ENCODE results near the gene CORO2A. TPM values are rescaled to one million over a fixed set of nuclear protein-coding genes. Genes with fewer than 3 reads are reported as not detected.
"Not testable (repeated sequence)": the region's sequence is repeated elsewhere in the genome, so short reads cannot be mapped to it uniquely, and the experiment has no call there.

Gene CORO2A
- total RNA-seq, 1 experiment from 2014 or later = 12.5 TPM

- DNase-seq (ENCODE audit: low read depth) = peak; percentile 39
Measured at GRCh38 chr9:98191671-98192502, 550 bp downstream of the CORO2A start.

- DNase-seq (ENCODE audit: low read depth) = no peak
Measured at GRCh38 chr9:98191181-98191608, 1.2 kb downstream of the CORO2A start.

GRCh38 chr9:98190757-98191105, 1.7 kb downstream of the CORO2A start:
- DNase-seq (ENCODE audit: low read depth) = no peak

- DNase-seq (ENCODE audit: low read depth) = no peak
Measured at GRCh38 chr9:98189412-98189811, 3.0 kb downstream of the CORO2A start.

- DNase-seq (ENCODE audit: low read depth) = no peak
Measured at GRCh38 chr9:98187926-98188325, 4.5 kb downstream of the CORO2A start.

GRCh38 chr9:98186236-98186635, 6.2 kb downstream of the CORO2A start:
- no peak for DNase-seq (ENCODE audit: low read depth)

GRCh38 chr9:98185611-98186171, 6.7 kb downstream of the CORO2A start:
- no peak for DNase-seq (ENCODE audit: low read depth)

GRCh38 chr9:98185021-98185567, 7.3 kb downstream of the CORO2A start:
- no peak for DNase-seq (ENCODE audit: low read depth)

- no peak for DNase-seq (ENCODE audit: low read depth)
Measured at GRCh38 chr9:98184326-98184725, 8.1 kb downstream of the CORO2A start.

- DNase-seq (ENCODE audit: low read depth) = no peak
Measured at GRCh38 chr9:98182889-98183599, 9.4 kb downstream of the CORO2A start.

- no peak for DNase-seq (ENCODE audit: low read depth)
Measured at GRCh38 chr9:98182069-98182820, 10.2 kb downstream of the CORO2A start.

- no peak for DNase-seq (ENCODE audit: low read depth)
Measured at GRCh38 chr9:98181746-98182068, 10.7 kb downstream of the CORO2A start.

GRCh38 chr9:98180996-98181395, 11.4 kb downstream of the CORO2A start:
- DNase-seq (ENCODE audit: low read depth) = no peak

- DNase-seq (ENCODE audit: low read depth) = no peak
Measured at GRCh38 chr9:98178874-98179850, 13.3 kb downstream of the CORO2A start.

- no peak for DNase-seq (ENCODE audit: low read depth)
Measured at GRCh38 chr9:98176391-98177259, 15.8 kb downstream of the CORO2A start.

- DNase-seq (ENCODE audit: low read depth) = no peak
Measured at GRCh38 chr9:98175762-98176161, 16.7 kb downstream of the CORO2A start.

- DNase-seq (ENCODE audit: low read depth) = no peak
Measured at GRCh38 chr9:98175028-98175569, 17.3 kb downstream of the CORO2A start.

- DNase-seq (ENCODE audit: low read depth) = not testable (repeated sequence)
Measured at GRCh38 chr9:98174502-98174918, 17.9 kb downstream of the CORO2A start.

- no peak for DNase-seq (ENCODE audit: low read depth)
Measured at GRCh38 chr9:98173181-98173580, 19.3 kb downstream of the CORO2A start.

Data from HT1080 (cell line).